IPS-15b (cell line): Measurements from ENCODE around the gene SARM1.

Experiments
- H3K27me3 ChIP-seq: one replicate; pipeline ENCODE4 v1.6.1; 2013; ENCODE audit warnings: low read length; ENCODE audit not compliant: control insufficient read depth, insufficient read depth
- H3K36me3 ChIP-seq: one replicate; pipeline ENCODE4 v1.6.1; 2013; ENCODE audit warnings: low read length; ENCODE audit not compliant: control insufficient read depth, insufficient read depth
- H3K4me1 ChIP-seq: one replicate; pipeline ENCODE4 v1.6.1; 2013; ENCODE audit warnings: mild to moderate bottlenecking, low read length; ENCODE audit not compliant: control insufficient read depth, insufficient read depth
- H3K4me3 ChIP-seq: one replicate; pipeline ENCODE4 v1.5.1; 2013; ENCODE audit warnings: low read depth, low read length
- H3K9ac ChIP-seq: one replicate; pipeline ENCODE4 v1.6.1; 2013; ENCODE audit warnings: low read depth, mild to moderate bottlenecking, low read length
- H3K9me3 ChIP-seq: one replicate; pipeline ENCODE4 v1.6.1; 2013; ENCODE audit warnings: mild to moderate bottlenecking, low read length; ENCODE audit not compliant: control insufficient read depth, insufficient read depth

Gene SARM1

DNA sequence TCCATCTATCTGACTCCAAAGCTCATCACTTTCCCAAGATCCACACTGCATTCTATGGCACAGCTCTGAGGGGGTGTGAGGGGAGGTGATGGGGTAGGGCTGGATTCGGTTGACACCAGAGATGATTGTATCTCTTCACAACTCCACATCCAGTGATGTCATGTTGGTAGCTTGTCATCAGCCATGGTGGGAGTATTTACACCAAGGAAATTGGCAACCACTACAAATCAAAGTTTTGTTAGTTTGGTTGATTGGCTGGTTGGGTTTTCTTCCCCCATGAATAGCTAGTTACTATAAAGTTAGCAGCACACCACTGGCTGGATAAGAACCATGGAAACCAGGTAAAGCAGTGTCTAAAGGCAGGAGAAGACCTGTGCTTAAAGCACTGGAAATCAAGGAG lies 19.5 kb downstream of the SARM1 start:
- Histone ChIP-seq H3K4me3 (no peak overlapping the region), H3K9ac (no peak overlapping the region), H3K27me3 (peaks cover 21% of the 10 kb centered on the region), H3K4me1 (no peaks in the 10 kb centered on the region), H3K9me3 (no peaks in the 10 kb centered on the region), H3K36me3 (no peaks in the 10 kb centered on the region)

DNA sequence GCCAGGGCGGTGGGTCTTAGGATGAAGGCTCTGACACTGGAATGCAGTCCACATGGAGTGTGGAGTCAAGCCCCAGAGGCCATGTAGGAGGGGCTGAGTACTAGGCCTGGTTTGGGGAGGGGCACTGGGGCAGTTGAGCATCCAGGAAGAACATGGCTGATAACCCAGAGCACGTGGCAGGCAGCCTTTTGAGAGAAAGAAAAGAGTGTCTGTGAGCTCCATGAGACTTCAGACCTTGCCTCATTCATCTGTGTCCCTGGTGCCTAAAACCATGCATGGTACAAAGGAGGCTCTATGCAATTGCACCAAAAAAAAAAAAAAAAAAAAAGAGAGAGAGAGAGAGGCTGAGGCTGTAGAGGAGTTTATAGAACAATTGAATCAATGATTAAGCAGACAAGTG lies 19.9 kb downstream of the SARM1 start:
- no peaks in the 10 kb centered on the region for H3K36me3 ChIP-seq
- H3K9me3 ChIP-seq: no peaks in the 10 kb centered on the region
- H3K27me3 ChIP-seq: peaks cover 17% of the 10 kb centered on the region
- no peaks in the 10 kb centered on the region for H3K4me1 ChIP-seq
- H3K9ac ChIP-seq: no peak overlapping the region
- no peak overlapping the region for H3K4me3 ChIP-seq

DNA sequence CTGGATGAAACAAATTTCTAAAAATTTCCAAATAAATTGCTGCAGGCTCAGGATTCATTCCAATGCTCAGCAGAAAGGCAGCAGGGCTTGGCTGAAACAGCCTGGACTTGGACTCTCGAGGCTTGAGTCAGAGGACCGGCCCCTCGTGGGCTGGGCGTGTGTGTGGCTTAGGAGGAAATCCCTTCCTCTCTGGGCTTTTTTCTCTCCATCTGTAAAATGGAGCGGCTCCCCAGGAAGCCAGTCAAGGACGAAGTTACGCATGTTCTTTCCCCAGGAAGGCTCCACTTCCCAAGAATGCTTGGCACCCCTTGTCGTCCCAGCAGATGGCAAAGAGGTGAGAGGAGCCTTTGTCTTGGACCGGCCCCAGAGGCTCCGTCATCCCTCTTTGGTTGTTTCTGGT lies 21.0 kb downstream of the SARM1 start:
- Histone ChIP-seq H3K4me3 (no peak overlapping the region), H3K27me3 (peaks cover 11% of the 10 kb centered on the region), H3K4me1 (no peaks in the 10 kb centered on the region), H3K36me3 (no peaks in the 10 kb centered on the region), H3K9ac (no peak overlapping the region), H3K9me3 (no peaks in the 10 kb centered on the region)

DNA sequence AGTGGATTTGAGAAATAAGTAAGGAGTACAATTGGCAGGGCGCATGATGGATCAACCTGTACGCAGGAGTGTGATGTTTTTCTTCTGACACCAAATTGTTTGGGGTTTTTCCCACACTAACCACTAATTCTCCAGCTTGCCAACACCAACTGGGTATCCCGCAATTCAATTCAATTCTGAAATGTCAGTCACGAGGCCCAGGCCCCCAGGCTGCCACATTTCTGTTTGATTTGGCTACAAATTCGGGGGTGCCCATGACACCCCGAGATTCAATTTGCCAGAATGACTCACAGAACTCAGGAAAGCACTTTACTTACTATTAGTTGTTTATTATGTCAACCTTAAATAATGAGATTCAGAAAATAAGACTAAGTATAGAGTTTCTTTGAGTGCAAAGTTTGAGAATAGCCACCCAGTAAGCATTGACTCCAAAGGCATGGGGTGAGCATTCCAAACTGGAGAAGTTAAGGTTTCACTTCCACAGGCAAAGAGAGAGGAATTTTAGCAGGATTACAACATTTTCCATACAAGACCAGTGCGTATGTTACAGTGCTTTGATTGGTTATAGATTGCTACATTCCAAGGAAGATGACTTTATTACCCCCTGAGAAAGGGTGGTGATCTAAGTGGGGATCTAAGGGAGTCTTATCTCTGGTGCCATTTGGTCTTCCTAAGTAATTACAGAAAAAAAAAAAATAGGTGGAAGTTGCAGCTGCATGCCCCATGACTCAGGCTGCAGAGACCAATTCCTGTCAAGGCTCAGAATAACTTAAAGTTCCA lies 23.0 kb downstream of the SARM1 start:
- H3K4me1 ChIP-seq: no peaks in the 10 kb centered on the region
- no peak overlapping the region for H3K9ac ChIP-seq
- H3K36me3 ChIP-seq: no peaks in the 10 kb centered on the region
- H3K9me3 ChIP-seq: no peaks in the 10 kb centered on the region
- no peak overlapping the region for H3K4me3 ChIP-seq
- H3K27me3 ChIP-seq: peaks cover 10% of the 10 kb centered on the region

DNA sequence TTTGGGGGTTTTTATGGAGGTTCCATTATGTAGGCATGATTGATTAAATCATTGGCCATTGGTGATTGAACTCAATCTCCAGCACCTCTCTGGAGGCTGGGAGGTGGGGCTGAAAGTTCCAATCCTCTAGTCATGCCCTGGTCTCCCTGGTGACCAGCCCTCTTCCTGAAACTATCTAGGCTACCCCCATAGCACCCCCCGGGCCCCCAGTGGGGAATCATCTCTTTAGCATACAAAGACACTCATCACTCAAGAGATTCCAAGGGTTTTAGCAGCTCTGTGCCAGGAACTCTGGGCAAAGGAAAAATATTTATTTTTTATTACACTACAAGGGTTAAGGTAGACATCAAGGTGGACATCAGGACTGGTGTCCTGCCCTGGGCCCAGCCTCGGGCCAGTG lies 23.9 kb downstream of the SARM1 start:
- no peaks in the 10 kb centered on the region for H3K36me3 ChIP-seq
- H3K4me3 ChIP-seq: no peak overlapping the region

DNA sequence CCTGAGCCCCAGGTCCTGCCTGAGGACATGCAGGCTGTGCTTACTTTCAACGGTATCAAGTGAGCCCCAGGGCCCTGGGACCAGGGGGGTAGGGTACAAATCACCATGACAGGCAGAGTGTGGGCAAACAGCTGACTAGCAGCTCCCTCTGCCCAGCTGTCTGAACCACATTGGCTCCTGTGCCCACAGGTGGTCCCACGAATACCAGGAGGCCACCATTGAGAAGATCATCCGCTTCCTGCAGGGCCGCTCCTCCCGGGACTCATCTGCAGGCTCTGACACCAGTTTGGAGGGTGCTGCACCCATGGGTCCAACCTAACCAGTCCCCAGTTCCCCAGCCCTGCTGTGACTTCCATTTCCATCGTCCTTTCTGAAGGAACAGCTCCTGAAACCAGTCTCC lies 24.5 kb downstream of the SARM1 start:
- Histone ChIP-seq H3K27me3 (peaks cover 17% of the 10 kb centered on the region), H3K9me3 (no peaks in the 10 kb centered on the region), H3K4me1 (no peaks in the 10 kb centered on the region), H3K4me3 (no peak overlapping the region), H3K9ac (no peak overlapping the region), H3K36me3 (no peaks in the 10 kb centered on the region)

More for the DNA sequence above, 23.9 kb downstream of the SARM1 start:
- Histone ChIP-seq H3K27me3 (peaks cover 14% of the 10 kb centered on the region), H3K4me1 (no peaks in the 10 kb centered on the region), H3K9ac (no peak overlapping the region), H3K9me3 (no peaks in the 10 kb centered on the region)

DNA sequence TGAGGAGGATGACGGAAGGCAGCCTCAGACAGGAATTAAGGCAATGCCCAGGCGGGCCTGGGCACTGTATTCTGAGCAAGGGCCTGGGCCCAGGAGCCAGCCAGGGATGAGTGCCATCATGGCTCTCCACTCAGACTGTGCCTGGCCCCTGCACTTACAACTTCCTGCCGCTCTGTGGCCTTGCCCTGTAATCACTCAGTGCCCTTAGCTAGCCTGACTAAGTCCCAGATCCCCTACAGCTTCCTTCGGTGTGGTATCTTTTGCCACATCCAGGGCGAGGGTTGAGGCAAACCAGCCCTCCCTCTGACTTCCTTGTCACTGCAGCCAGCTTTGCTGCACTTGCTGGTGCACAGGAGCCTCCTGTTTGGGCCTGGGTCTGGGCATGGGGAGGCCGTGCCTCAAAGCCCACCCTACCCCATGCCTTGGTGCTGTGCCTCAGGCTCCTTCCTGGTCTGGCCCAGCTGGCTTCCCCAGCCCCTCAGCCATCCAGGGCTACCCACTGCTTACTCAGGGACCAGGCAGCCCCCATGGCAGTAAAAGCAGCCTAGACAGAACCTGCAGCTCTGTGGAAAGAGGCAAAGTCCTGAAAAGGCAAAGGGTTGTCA lies 25.2 kb downstream of the SARM1 start:
- H3K27me3 ChIP-seq: peaks cover 21% of the 10 kb centered on the region
- H3K4me1 ChIP-seq: peaks cover 3% of the 10 kb centered on the region

DNA sequence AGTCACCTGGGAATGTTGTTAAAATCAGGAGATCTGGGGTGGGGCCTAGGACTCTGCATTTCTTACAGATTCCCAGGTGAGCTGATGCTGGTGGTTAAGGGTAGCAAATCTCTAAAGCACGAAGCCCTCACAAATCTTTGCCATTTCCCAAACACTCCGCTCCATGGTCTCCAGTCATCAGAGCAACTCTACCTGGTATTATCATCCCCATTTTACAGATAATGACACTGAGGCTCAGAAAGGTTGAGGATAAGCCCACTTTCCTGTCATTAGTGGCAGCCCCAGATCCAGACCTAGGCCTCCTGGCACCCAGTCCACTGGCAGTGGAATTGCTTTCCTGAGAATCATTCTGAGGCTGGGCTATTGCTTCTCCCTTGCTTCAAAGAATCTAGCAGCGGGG lies 25.8 kb downstream of the SARM1 start:
- H3K27me3 ChIP-seq: peaks cover 26% of the 10 kb centered on the region
- peaks cover 8% of the 10 kb centered on the region for H3K4me1 ChIP-seq
- no peak overlapping the region for H3K4me3 ChIP-seq
- no peaks in the 10 kb centered on the region for H3K9me3 ChIP-seq
- no peaks in the 10 kb centered on the region for H3K36me3 ChIP-seq
- H3K9ac ChIP-seq: no peak overlapping the region

More for the DNA sequence above, 25.2 kb downstream of the SARM1 start:
- no peaks in the 10 kb centered on the region for H3K36me3 ChIP-seq
- H3K4me3 ChIP-seq: no peak overlapping the region
- H3K9me3 ChIP-seq: no peaks in the 10 kb centered on the region
- no peak overlapping the region for H3K9ac ChIP-seq

DNA sequence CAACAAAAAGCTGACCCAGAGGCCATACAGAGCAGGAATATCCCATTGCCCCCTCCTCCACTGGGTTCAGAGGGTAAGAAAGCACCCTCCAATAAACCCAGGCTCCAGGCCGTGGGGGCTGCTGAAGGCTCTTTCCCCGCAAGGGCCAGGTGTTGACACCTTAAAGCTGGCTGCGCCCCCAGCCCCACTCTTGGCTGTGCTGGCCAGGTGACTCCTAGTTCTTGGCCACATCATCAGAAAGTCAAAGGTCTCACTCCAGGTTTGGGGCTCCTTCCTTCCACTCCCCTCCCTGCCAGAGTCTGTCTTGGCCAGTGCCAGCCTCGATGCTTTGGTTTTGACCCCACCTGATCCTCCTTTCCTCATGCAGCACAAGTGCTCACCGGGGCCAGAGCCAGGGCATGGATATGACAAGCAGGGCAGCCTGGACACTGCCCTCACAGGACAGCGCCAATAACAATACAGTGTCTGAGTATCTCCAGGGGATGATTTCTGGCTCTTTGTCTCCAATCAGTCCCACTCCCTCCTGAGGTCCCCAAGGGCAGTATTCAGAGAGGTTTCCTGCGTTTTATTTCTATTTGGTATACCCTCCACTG lies 26.3 kb downstream of the SARM1 start:
- no peaks in the 10 kb centered on the region for H3K36me3 ChIP-seq
- H3K4me3 ChIP-seq: no peak overlapping the region
- no peak overlapping the region for H3K9ac ChIP-seq
- no peaks in the 10 kb centered on the region for H3K9me3 ChIP-seq
- H3K4me1 ChIP-seq: peaks cover 12% of the 10 kb centered on the region
- H3K27me3 ChIP-seq: peaks cover 29% of the 10 kb centered on the region

DNA sequence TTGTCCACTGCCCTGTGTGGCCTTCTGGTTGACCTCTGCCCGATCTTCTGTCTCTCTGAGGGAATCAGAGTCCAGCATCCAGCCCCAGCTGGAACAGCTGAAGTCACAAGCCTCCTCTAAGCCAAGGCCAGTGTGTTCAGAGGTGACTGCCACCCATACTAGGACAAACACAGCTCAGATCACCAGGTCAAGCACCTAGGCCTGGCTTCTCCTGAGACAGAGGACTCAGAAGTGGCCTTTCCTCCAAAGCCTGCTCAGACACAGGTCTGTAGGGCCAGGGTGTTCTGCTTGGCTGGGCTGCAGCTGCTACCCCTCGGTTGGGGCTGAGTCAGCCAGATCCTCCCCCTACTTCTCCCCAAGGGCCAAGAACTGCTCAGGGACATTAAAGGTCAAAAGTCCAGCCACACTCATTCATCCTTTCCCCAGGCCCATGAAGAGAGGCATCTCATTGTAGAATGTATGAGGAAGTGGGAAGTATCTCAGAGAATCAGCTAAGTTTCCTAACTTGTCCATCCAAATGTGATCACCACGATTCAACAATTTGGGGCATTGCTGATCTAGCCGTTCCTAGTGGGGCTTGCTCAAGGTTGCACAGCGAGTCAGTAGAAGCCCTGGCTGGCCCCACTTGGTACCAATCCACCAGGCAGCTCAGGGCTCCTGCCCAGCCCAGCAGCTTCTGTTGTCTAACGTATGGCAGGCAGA lies 26.9 kb downstream of the SARM1 start:
- peaks cover 18% of the 10 kb centered on the region for H3K4me1 ChIP-seq
- H3K9me3 ChIP-seq: no peaks in the 10 kb centered on the region
- peaks cover 35% of the 10 kb centered on the region for H3K27me3 ChIP-seq
- H3K9ac ChIP-seq: no peak overlapping the region
- no peaks in the 10 kb centered on the region for H3K36me3 ChIP-seq
- H3K4me3 ChIP-seq: no peak overlapping the region

DNA sequence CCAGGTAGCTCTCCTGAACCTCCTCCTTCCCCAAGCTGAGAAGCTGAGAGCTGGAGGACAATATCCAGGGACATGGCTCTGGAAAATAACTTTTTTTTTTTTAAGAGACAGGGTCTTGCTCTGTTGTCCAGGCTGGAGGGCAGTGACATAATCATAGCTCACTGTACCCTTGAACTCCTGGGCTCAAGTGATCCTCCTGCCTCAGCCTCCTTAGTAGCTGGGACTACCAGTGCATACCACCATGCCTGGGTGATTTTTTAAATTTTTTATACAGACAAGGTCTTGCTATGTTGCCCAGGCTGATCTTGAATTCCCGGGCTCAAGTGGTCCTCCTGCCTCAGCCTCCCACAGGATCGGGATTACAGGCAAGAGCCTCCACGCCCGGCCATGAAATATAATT lies 28.3 kb downstream of the SARM1 start:
- Histone ChIP-seq H3K9me3 (no peaks in the 10 kb centered on the region), H3K27me3 (peaks cover 48% of the 10 kb centered on the region), H3K36me3 (no peaks in the 10 kb centered on the region), H3K4me3 (no peak overlapping the region), H3K9ac (no peak overlapping the region), H3K4me1 (peaks cover 22% of the 10 kb centered on the region)
